ENCODE data around the gene CHCHD1. TPM values are rescaled to one million over a fixed set of nuclear protein-coding genes. Genes with fewer than 3 reads are reported as not detected.
A peak's percentile ranks its signal among the peaks of the same experiment; 100 is the strongest.

CHCHD1 gene
- total RNA-seq, 2 experiments from 2014 or later: 23.0 to 24.8 TPM

DNA sequence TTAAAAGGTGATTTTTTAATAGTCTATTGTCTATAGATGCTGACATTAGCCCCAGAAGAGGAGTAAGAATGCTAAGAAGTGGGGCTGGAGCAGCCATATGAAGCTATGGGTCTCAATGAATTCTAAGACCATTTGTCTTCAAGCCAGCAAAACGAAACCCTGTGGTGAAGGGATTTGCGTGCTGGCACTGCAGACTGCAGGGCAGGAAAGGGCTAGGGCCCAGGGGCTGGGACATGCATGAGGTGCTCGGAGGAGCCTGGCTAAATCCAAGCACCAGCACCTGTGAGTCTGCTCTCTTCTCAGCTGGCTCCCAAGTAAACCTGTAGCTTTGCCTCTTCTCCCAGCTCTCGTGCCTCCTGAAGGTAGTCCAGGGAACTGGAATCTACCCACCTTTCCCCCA is 30.8 kb downstream of the CHCHD1 start:
- H3K36me3 Mint-ChIP-seq: peaks cover 11% of the 10 kb centered on the region
- peak overlapping the region; percentile 38 for H3K27ac Mint-ChIP-seq

DNA sequence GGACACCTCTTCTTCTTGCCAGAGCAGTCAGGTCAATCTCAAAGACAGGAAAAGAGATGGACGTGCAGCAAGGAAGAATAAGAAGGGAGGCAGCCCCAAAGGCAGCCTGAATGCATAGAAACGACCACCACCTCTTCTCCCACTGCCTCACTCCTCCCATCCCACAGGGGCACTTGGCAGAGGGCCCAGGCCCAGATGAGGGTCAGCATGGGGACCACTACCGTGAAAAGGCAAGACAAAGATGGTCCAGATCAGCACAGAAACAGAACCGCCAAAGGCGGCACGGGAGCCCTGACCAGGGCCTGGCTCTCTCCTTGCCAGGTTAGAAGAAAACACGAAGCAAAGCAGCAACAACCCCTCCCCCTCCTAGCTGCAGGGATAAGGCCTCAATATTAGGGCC is 31.5 kb downstream of the CHCHD1 start:
- DNase-seq: no peak
- peaks cover 7% of the 10 kb centered on the region for H3K36me3 Mint-ChIP-seq
- H3K27ac Mint-ChIP-seq: peak overlapping the region; percentile 24
- no peak overlapping the region for H3K4me3 Mint-ChIP-seq
- no peaks in the 10 kb centered on the region for H3K9me3 Mint-ChIP-seq
- H3K4me1 Mint-ChIP-seq: peaks cover 22% of the 10 kb centered on the region
- no peak for ATAC-seq (ENCODE audit: low read depth)
- POLR2A ChIA-PET: interaction anchor here (1.4 kb wide), 1 partner anchor 40 kb away, joined by 4 read pairs; no protein-coding TSS in a partner anchor
- H3K27me3 Mint-ChIP-seq: no peaks in the 10 kb centered on the region

More for the DNA sequence above, 30.8 kb downstream of the CHCHD1 start:
- Mint-ChIP-seq H3K4me3 (peak overlapping the region; percentile 54), H3K27me3 (no peaks in the 10 kb centered on the region), H3K4me1 (peaks cover 22% of the 10 kb centered on the region), H3K9me3 (no peaks in the 10 kb centered on the region)
- ATAC-seq (ENCODE audit: low read depth) (no peak), DNase-seq (no peak)
- POLR2A ChIA-PET: interaction anchor here (1.2 to 1.4 kb wide), 2 partner anchors 31 to 40 kb away, joined by 4 to 5 read pairs; partner anchors contain the start of gene CHCHD1

DNA sequence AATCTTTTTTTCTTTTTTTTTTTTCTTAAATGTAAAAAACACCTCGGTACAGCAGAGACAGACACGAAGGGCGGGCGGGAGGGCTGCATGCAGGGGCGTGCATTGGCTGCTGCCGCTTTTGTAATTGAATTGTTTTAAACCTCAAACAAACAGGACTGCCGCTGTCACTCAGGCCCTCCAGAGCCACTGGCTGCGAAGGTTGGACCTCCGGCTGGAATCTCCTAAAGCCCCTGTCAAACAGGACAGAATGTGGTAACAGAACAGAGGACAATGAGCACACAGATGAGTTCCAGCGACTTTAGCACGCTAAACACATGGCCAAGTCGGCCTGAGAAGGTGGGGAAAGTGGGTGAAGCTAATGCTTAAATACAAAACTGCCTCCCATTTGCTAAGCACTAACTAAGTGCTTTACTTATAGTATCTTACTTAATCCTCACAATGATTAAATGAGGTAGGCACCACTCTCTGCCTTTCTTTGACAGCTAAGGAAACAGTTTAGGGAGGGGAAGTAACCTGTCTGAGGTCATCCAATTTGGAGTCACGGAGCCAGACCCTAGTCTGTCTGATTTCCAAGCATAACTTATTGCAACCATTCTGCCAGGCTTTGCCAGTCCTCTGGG is 32.5 kb downstream of the CHCHD1 start:
- Mint-ChIP-seq H3K36me3 (peaks cover 3% of the 10 kb centered on the region), H3K4me3 (no peak overlapping the region), H3K4me1 (peaks cover 17% of the 10 kb centered on the region), H3K9me3 (no peaks in the 10 kb centered on the region), H3K27ac (no peak overlapping the region), H3K27me3 (no peaks in the 10 kb centered on the region)
- POLR2A ChIA-PET: no interaction called here
- ATAC-seq (ENCODE audit: low read depth) (no peak), DNase-seq (no peak)

DNA sequence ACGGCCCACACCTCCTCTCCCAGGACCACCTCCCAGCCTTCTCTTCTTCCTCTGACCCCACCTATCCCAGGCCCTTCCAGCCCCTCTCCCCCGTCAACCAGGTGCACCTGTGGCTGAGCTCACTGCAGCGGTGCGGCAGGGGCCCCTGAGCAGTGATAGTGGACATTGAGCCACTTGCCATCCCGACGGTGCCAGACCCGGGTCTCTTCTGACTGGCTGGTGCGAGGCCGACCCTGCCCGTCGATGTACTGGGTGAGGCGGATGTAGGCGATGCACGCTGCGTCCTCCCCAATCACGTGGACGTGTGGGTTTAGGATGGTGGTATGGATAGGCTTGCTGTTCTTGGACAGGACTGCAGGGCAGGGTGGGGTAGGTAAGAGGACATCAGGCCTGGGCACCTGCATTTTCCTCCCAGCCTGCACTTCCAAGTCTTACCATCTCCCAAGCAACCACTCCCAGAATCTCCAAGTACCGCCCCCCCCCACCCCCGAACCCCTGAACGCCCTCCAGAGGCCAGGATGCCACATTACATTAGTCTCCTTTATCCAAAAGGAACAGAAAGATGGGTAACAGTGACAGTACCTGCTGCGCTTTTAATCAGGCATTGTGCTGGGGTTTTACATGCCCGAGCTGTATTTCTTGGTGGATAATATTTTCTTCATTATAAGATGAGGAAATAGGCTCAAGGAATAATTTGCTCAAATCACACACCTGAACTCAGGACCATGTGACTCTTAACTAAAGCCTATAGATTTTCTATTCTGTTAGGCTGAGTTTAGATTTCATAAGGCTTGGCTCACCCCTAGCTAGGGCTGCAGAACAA is 33.3 kb downstream of the CHCHD1 start:
- H3K4me1 Mint-ChIP-seq: peaks cover 9% of the 10 kb centered on the region
- peaks cover 3% of the 10 kb centered on the region for H3K36me3 Mint-ChIP-seq
- H3K27me3 Mint-ChIP-seq: no peaks in the 10 kb centered on the region
- H3K9me3 Mint-ChIP-seq: no peaks in the 10 kb centered on the region
- POLR2A ChIA-PET: no interaction called here
- H3K27ac Mint-ChIP-seq: peak overlapping the region; percentile 38
- ATAC-seq (ENCODE audit: low read depth) (no peak), DNase-seq (no peak)
- H3K4me3 Mint-ChIP-seq: no peak overlapping the region

DNA sequence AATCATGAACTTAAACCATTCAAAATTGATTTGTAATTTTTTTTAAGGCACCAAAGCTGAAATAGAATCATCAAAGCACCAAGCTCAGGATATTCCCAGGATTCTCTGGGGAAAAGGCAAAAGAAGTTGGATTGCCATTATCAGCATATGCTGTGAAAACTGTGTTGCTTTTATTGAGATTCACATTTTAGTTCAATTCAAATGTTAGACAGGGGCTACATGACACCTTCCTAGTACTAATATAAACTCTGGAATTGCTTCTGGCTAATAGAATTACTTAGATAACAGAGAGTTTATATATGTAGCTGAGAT is 33.8 kb downstream of the CHCHD1 start:
- H3K36me3 Mint-ChIP-seq: peaks cover 3% of the 10 kb centered on the region
- no peak overlapping the region for H3K4me3 Mint-ChIP-seq
- ATAC-seq (ENCODE audit: low read depth) (no peak), DNase-seq (no peak)
- no peaks in the 10 kb centered on the region for H3K9me3 Mint-ChIP-seq
- no peak overlapping the region for H3K27ac Mint-ChIP-seq
- POLR2A ChIA-PET: no interaction called here
- H3K27me3 Mint-ChIP-seq: no peaks in the 10 kb centered on the region
- peaks cover 6% of the 10 kb centered on the region for H3K4me1 Mint-ChIP-seq

DNA sequence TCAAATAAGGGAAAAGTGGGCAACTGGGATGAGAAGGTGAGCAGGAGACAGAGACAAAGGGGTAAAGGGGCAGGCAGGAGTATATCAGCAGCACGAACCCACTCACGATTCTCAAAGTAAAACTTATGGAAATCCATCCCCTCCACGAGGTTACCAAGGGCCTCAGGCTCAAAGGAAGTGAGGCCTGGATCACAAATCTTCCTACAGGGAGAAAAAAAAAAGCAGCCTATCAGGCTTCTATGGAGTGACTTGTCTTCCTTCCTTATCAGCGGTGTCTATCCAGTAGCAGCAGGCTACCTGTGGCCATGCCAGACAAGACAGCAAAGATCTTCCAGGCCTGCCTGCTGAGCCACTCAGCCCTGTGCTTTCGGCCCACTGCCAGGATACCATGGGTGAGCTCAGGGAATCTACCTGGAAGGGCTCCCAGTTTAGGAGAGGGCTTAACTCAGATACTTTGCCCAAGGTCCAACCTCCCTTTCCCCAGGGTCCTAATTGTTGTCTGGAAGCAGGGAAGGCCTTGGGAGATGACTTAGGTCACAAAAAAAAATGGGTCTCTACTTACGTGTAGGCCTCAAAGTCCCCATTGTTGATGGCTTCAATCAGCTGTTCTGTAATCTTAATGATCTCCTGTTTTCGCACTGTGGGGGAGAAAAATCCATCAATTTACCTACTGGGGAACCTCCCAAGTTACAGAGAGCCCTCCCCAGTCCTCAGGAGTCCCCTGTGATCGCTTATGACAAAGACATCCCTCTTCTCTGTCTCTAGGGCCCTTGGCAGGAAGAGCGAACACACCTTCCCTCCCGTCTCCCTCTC is 35.3 kb downstream of the CHCHD1 start:
- H3K4me3 Mint-ChIP-seq: no peak overlapping the region
- H3K27ac Mint-ChIP-seq: no peak overlapping the region
- ATAC-seq (ENCODE audit: low read depth) (no peak), DNase-seq (no peak)
- H3K9me3 Mint-ChIP-seq: no peaks in the 10 kb centered on the region
- no peaks in the 10 kb centered on the region for H3K27me3 Mint-ChIP-seq
- POLR2A ChIA-PET: no interaction called here
- peaks cover 3% of the 10 kb centered on the region for H3K36me3 Mint-ChIP-seq
- H3K4me1 Mint-ChIP-seq: peaks cover 6% of the 10 kb centered on the region

DNA sequence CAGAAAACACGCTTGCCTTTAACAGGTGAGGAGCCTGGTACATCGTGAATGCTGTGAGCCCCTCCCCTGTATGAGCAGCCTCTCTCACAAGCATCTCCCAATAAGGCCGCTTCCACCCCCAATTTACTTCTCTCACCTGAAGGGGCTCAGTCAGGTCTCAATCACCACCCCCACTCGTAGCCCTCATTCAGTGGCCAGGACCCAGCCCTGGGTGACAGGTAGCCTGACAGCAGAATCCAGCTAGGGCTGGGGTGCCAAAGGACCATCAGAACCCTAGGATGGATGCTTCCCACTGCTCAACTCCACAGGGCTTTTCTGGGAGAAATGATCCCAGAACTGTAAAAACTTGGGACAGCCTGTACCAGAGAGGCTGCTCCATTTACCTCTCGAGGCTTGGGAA is 36.0 kb downstream of the CHCHD1 start:
- Mint-ChIP-seq H3K9me3 (no peaks in the 10 kb centered on the region), H3K36me3 (peaks cover 3% of the 10 kb centered on the region), H3K27me3 (no peaks in the 10 kb centered on the region), H3K4me3 (no peak overlapping the region), H3K27ac (no peak overlapping the region), H3K4me1 (peaks cover 4% of the 10 kb centered on the region)
- ATAC-seq (ENCODE audit: low read depth) (no peak), DNase-seq (no peak)
- POLR2A ChIA-PET: no interaction called here

DNA sequence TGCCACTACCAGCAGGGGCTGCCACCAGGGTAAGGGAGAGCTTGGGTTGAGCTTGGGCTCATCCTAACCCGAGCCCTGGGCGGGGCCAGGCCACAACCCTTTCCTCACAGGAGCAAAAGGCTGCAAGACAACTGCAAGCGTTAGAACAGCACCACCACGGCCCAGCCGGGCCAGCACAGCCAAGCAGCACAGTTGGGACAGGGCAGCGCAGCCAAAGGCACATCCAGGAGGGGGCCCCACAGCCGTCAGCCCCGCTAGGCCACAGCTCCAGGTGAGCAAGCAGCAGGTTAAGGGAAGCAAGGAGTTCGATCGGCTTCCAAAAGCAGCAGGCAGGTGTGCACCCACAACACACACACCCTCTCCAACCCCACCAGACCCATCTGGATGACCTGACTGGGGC is 36.6 kb downstream of the CHCHD1 start:
- POLR2A ChIA-PET: no interaction called here
- Mint-ChIP-seq H3K27ac (no peak overlapping the region), H3K36me3 (peaks cover 2% of the 10 kb centered on the region), H3K27me3 (no peaks in the 10 kb centered on the region), H3K4me3 (no peak overlapping the region), H3K9me3 (no peaks in the 10 kb centered on the region), H3K4me1 (peaks cover 4% of the 10 kb centered on the region)
- DNase-seq: no peak
- ATAC-seq (ENCODE audit: low read depth): no peak

DNA sequence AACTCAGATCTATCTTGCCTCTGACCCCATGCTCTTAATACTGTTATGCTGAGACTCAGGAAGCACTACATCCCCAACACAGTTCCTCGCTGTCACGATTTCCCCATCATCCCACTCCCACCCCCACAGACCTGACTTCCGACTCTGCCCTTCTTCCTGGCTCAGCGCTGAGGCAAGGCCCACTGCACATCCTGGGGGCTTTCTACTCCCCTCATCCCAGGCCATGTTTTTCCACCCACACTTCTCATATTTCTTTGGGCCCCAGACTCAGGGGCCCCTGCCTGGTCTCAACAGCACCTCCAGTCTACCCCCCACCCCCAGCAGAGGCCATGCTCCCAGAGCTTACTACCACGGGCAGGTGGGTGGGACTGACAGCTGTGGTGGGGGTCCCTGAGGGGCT is 37.2 kb downstream of the CHCHD1 start:
- peak overlapping the region; percentile 48 for H3K27ac Mint-ChIP-seq
- no peak for ATAC-seq (ENCODE audit: low read depth)
- POLR2A ChIA-PET: no interaction called here
- H3K4me1 Mint-ChIP-seq: peaks cover 4% of the 10 kb centered on the region
- H3K36me3 Mint-ChIP-seq: peaks cover 2% of the 10 kb centered on the region
- H3K4me3 Mint-ChIP-seq: no peak overlapping the region
- no peaks in the 10 kb centered on the region for H3K27me3 Mint-ChIP-seq
- no peaks in the 10 kb centered on the region for H3K9me3 Mint-ChIP-seq
- no peak for DNase-seq

DNA sequence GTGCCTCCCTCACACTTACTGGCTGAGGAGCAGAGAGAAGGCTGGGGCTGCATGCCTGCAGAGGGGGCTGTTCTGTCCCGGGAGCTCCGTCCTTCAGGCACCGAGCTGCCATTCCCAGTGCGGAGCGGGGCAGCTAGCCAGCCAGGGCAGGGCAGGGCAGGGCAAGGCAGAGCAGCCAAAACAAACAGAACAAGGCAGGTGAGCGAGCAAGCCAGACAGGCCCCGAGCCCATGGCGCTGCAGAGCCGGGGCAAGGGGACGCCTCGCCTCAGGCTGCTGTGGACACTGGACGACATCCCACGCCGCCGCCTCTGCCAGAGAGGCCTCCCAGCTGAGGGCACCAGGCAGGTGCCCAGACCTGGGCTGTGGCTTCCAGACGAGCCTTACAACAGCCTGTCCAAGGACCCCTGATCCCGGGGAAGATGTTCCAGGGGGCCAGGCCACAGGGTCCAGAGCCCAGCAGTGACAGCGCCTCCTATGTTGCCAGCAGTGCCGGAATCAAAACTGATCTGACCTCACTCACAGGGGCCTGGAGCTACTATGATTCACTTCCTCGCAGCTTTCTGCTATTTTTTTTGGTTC is 37.8 kb downstream of the CHCHD1 start:
- POLR2A ChIA-PET: no interaction called here
- H3K9me3 Mint-ChIP-seq: no peaks in the 10 kb centered on the region

DNA sequence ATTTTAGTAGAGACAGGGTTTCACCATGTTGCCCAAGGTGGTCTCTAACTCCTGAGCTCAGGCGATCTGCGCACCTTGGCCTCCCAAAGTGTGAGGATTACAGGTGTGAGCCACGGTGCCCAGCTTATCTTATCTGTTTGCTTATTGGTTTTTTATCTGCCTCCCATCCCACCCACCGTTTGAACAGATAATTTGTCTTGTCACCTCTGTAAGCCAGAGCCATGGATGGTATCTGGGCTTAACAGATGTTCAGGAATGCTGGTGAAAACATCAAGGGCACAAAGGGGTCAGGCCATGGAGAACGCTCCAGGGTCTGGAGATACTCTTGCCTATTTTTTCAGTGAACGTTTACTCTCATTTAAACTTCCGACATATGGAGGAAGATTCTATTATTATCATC is 41.5 kb downstream of the CHCHD1 start:
- POLR2A ChIA-PET: no interaction called here
- H3K4me1 Mint-ChIP-seq: peaks cover 4% of the 10 kb centered on the region
- H3K27ac Mint-ChIP-seq: no peak overlapping the region
- no peaks in the 10 kb centered on the region for H3K27me3 Mint-ChIP-seq
- H3K36me3 Mint-ChIP-seq: peaks cover 9% of the 10 kb centered on the region
- H3K9me3 Mint-ChIP-seq: no peaks in the 10 kb centered on the region
- H3K4me3 Mint-ChIP-seq: no peak overlapping the region
- ATAC-seq (ENCODE audit: low read depth) (no peak), DNase-seq (no peak)

More for the DNA sequence above, 37.8 kb downstream of the CHCHD1 start:
- Mint-ChIP-seq H3K36me3 (peaks cover 2% of the 10 kb centered on the region), H3K27me3 (no peaks in the 10 kb centered on the region), H3K4me1 (peaks cover 4% of the 10 kb centered on the region), H3K4me3 (no peak overlapping the region), H3K27ac (no peak overlapping the region)
- ATAC-seq (ENCODE audit: low read depth) (no peak), DNase-seq (no peak)

DNA sequence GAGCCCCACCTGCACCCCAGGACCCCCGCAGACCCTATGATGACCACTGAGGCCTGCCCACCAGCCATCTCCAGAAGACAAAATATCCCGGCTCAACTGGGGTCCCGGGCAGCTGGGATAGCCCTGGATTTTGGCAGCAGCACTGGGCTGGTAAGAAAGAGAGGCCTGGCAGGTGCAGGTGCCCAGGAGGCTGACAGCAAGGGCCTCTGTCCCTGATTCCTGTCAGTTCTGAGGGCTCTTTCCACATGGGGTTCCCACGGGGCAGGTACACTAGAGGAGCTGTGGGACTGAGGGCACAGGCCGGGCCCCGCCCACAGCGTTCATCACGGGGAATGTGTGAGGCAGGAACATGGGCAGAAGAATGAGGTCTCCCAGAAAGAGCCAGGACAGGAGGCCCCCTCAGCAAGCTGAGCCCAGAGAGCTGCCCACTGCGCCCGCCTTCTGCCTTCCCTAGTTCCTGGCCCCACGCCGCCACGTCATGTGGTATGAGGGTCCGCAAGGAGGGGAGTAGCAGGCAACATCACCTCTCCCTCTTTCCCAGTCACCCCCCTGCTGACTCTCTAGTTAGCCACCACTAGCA is 42.4 kb downstream of the CHCHD1 start:
- H3K4me1 Mint-ChIP-seq: no peaks in the 10 kb centered on the region
- H3K36me3 Mint-ChIP-seq: peaks cover 9% of the 10 kb centered on the region
- POLR2A ChIA-PET: no interaction called here
- no peaks in the 10 kb centered on the region for H3K27me3 Mint-ChIP-seq
- no peak overlapping the region for H3K27ac Mint-ChIP-seq
- no peak overlapping the region for H3K4me3 Mint-ChIP-seq
- no peaks in the 10 kb centered on the region for H3K9me3 Mint-ChIP-seq
- DNase-seq: no peak
- no peak for ATAC-seq (ENCODE audit: low read depth)

DNA sequence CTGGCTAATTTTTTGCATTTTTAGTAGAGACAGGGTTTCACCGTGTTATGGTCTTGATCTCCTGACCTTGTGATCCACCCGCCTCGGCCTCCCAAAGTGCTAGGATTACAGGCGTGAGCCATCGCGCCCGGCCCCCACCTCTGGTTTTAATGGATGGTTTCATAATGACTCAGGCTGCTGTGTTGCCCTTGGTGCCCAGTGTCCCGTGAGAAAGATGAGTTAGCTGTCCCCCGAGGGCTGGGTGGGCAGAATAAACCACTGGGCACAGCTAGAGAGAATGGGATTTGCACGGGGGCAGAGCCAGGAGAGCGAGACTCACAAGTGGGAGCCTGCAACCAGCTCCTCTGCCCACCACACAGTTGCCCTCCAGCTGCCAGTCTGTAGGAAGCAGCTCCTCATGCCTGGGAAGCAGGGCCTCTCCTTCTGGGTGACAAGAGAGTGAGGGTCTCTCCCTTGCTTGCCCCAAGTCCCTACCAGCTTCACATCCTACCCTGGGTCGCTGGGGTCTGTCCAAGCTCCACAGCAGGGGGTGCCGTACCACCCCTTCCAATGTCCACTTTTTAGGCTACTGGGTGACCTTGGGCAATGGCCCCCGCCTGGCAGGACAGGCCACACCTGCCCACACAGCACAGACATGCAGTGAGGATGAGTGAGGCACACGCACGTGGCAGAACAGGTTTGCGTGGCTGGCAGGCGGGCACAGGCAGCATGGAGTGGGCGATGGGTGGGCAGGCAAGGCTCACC is 45.7 kb downstream of the CHCHD1 start:
- ATAC-seq (ENCODE audit: low read depth) (no peak), DNase-seq (no peak)
- POLR2A ChIA-PET: no interaction called here
- Mint-ChIP-seq H3K27me3 (no peaks in the 10 kb centered on the region), H3K4me1 (no peaks in the 10 kb centered on the region), H3K36me3 (peaks cover 7% of the 10 kb centered on the region), H3K9me3 (no peaks in the 10 kb centered on the region), H3K4me3 (no peak overlapping the region), H3K27ac (no peak overlapping the region)

Measured in activated naive CD8-positive, alpha-beta T cell treated with anti-CD3 and anti-CD28 coated beads, Interleukin-2, amount 10 ng/mL, durations not matched to agents 7 days and 5 days (primary cell).